SK-N-SH treated with all-trans-retinoic acid at 6 μM for 48 hours (cell line): ENCODE measurements around the gene PLCB1.

Experiments used
- ARNTL ChIP-seq: fragments of 450-650 bp; formaldehyde crosslinking; IDR thresholded peaks from 2 replicates; pipeline ENCODE4 v1.5.0; 2020; ENCODE audit warnings: low read depth, mild to moderate bottlenecking, moderate library complexity, borderline replicate concordance
- CSDC2 ChIP-seq: fragments of 250-450 bp; sonication (Bioruptor Pico); IDR thresholded peaks from 2 replicates; pipeline ENCODE4 v1.5.0; 2020; ENCODE audit warnings: mild to moderate bottlenecking, moderate library complexity
- ESRRG ChIP-seq: fragments of 250-450 bp; sonication (Bioruptor Pico); IDR thresholded peaks from 2 replicates; pipeline ENCODE4 v1.6.1; 2021; ENCODE audit warnings: mild to moderate bottlenecking
- POU6F1 ChIP-seq: fragments of 250-450 bp; sonication (Bioruptor Pico); IDR thresholded peaks from 2 replicates; pipeline ENCODE4 v1.8.0; 2021; ENCODE audit warnings: low read depth, mild to moderate bottlenecking, moderate library complexity, borderline replicate concordance
- RARB ChIP-seq: fragments of 250-450 bp; sonication (Bioruptor Pico); IDR thresholded peaks from 2 replicates; pipeline ENCODE4 v1.8.0; 2021; ENCODE audit warnings: mild to moderate bottlenecking, moderate library complexity
- SNAI2 ChIP-seq: fragments of 250-450 bp; sonication (Bioruptor Pico); IDR thresholded peaks from 2 replicates; pipeline ENCODE4 v1.5.0; 2020; ENCODE audit warnings: mild to moderate bottlenecking, moderate library complexity
- TOX ChIP-seq: fragments of 250-450 bp; sonication (Bioruptor Pico); IDR thresholded peaks from 2 replicates; pipeline ENCODE4 v1.8.0; 2021; ENCODE audit warnings: mild to moderate bottlenecking, moderate library complexity, borderline replicate concordance
- ZFP3 ChIP-seq: fragments of 250-450 bp; sonication (Bioruptor Pico); IDR thresholded peaks from 2 replicates; pipeline ENCODE4 v1.5.0; 2020; ENCODE audit warnings: mild to moderate bottlenecking, moderate library complexity
- ZFP30 ChIP-seq: fragments of 450-650 bp; formaldehyde crosslinking; IDR thresholded peaks from 2 replicates; pipeline ENCODE4 v1.5.0; 2022; ENCODE audit warnings: mild to moderate bottlenecking, moderate library complexity
- ZNF565 ChIP-seq: fragments of 450-650 bp; formaldehyde crosslinking; conservative IDR thresholded peaks from 2 replicates; pipeline ENCODE4 v1.5.0; 2020; ENCODE audit warnings: low read depth, mild to moderate bottlenecking, moderate library complexity
- ZNF8 ChIP-seq: fragments of 450-650 bp; formaldehyde crosslinking; IDR thresholded peaks from 2 replicates; pipeline ENCODE4 v1.5.0; 2020; ENCODE audit warnings: mild to moderate bottlenecking, moderate library complexity
- TF ChIP-seq, protein P1 (sequence below): fragments of 250-450 bp; sonication (Bioruptor Pico); IDR thresholded peaks from 2 replicates; pipeline ENCODE4 v1.8.0; 2020; ENCODE audit warnings: mild to moderate bottlenecking, moderate library complexity, borderline replicate concordance
- TF ChIP-seq, protein P2 (sequence below): fragments of 250-450 bp; sonication (Bioruptor Pico); IDR thresholded peaks from 2 replicates; pipeline ENCODE4 v1.5.1; 2020; ENCODE audit warnings: low read depth, mild to moderate bottlenecking, moderate library complexity
- TF ChIP-seq, protein P3 (sequence below): fragments of 250-450 bp; sonication (Bioruptor Pico); IDR thresholded peaks from 2 replicates; pipeline ENCODE4 v1.5.0; 2020; ENCODE audit warnings: mild to moderate bottlenecking, moderate library complexity

GRCh38 chr20:8299921-8300320, 167.9 kb downstream of the PLCB1 start:
- TF ChIP-seq TOX (CRISPR knock-in tag) (no peak), SNAI2 (no peak), ZNF8 (no peak), ESRRG (CRISPR knock-in tag) (no peak), POU6F1 (CRISPR knock-in tag) (no peak), ZNF565 (CRISPR knock-in tag) (no peak), ARNTL (CRISPR knock-in tag) (no peak), ZFP3 (CRISPR knock-in tag) (no peak), CSDC2 (no peak), RARB (CRISPR knock-in tag) (no peak), ZFP30 (no peak)
- TF ChIP-seq, protein P1, sequence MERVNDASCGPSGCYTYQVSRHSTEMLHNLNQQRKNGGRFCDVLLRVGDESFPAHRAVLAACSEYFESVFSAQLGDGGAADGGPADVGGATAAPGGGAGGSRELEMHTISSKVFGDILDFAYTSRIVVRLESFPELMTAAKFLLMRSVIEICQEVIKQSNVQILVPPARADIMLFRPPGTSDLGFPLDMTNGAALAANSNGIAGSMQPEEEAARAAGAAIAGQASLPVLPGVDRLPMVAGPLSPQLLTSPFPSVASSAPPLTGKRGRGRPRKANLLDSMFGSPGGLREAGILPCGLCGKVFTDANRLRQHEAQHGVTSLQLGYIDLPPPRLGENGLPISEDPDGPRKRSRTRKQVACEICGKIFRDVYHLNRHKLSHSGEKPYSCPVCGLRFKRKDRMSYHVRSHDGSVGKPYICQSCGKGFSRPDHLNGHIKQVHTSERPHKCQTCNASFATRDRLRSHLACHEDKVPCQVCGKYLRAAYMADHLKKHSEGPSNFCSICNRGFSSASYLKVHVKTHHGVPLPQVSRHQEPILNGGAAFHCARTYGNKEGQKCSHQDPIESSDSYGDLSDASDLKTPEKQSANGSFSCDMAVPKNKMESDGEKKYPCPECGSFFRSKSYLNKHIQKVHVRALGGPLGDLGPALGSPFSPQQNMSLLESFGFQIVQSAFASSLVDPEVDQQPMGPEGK (CRISPR knock-in tag), result no peak
- TF ChIP-seq, protein P2, sequence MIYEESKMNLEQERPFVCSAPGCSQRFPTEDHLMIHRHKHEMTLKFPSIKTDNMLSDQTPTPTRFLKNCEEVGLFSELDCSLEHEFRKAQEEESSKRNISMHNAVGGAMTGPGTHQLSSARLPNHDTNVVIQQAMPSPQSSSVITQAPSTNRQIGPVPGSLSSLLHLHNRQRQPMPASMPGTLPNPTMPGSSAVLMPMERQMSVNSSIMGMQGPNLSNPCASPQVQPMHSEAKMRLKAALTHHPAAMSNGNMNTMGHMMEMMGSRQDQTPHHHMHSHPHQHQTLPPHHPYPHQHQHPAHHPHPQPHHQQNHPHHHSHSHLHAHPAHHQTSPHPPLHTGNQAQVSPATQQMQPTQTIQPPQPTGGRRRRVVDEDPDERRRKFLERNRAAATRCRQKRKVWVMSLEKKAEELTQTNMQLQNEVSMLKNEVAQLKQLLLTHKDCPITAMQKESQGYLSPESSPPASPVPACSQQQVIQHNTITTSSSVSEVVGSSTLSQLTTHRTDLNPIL, result no peak
- TF ChIP-seq, protein P3, sequence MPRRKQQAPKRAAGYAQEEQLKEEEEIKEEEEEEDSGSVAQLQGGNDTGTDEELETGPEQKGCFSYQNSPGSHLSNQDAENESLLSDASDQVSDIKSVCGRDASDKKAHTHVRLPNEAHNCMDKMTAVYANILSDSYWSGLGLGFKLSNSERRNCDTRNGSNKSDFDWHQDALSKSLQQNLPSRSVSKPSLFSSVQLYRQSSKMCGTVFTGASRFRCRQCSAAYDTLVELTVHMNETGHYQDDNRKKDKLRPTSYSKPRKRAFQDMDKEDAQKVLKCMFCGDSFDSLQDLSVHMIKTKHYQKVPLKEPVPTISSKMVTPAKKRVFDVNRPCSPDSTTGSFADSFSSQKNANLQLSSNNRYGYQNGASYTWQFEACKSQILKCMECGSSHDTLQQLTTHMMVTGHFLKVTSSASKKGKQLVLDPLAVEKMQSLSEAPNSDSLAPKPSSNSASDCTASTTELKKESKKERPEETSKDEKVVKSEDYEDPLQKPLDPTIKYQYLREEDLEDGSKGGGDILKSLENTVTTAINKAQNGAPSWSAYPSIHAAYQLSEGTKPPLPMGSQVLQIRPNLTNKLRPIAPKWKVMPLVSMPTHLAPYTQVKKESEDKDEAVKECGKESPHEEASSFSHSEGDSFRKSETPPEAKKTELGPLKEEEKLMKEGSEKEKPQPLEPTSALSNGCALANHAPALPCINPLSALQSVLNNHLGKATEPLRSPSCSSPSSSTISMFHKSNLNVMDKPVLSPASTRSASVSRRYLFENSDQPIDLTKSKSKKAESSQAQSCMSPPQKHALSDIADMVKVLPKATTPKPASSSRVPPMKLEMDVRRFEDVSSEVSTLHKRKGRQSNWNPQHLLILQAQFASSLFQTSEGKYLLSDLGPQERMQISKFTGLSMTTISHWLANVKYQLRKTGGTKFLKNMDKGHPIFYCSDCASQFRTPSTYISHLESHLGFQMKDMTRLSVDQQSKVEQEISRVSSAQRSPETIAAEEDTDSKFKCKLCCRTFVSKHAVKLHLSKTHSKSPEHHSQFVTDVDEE, result no peak
